ENCODE data around the gene TMEM14C.

DNA sequence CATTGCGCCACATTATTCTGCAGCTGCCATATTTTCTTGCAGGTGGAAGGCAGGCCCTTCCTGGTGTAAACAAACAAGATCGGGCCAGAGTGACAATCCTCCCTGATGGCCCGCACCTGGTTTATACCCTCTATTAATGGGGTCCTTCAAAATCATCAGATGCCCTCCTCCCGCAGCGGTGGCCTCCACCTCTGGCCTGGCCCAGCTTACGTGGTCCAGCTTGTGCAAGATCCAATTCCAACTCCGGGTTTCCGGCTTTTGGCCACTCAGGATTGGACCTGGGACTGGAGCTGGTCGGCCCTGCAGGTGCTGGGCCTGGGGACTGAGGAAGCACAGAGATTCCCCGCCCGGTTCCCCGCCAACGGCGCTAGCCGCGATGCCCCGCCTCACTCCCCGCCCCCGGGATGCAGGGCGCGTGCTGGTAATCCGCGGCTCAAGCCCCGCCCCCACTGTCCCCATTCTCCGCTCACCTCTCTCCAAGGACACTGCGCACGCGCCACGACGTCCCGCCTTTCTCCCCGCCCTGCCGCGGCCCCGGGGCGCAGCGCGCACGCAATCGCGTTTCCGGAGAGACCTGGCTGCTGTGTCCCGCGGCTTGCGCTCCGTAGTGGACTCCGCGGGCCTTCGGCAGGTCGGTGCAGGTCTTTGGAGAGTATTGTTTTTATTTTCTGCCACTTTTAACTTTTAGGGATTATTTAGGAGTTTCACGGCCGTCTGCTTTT is 24.5 kb downstream of the TMEM14C start, which contains the start of gene TMEM14B:
- TF ChIP-seq MAX (IDR thresholded peaks at IDR 0.05; ENCODE audit: insufficient read depth, insufficient read length) (peak; percentile 65), CTCF (IDR thresholded peaks at IDR 0.05; ENCODE audit: extremely low read depth in 1 of 2, insufficient read depth in 1 of 2, low read depth in 1 of 2, low read length in 2 of 2) (no peak), EZH2 (IDR thresholded peaks at IDR 0.05; ENCODE audit: borderline replicate concordance, low read depth, low read length, severe bottlenecking) (no peak), POLR2A (IDR thresholded peaks at IDR 0.05; ENCODE audit: low read depth, low read length) (peak; percentile 94), FOS (IDR thresholded peaks at IDR 0.05; ENCODE audit: borderline replicate concordance, insufficient read depth, low read length) (no peak)

Data from endothelial cell of umbilical vein (primary cell).